ENCODE measurements around the gene BMP10.

DNA sequence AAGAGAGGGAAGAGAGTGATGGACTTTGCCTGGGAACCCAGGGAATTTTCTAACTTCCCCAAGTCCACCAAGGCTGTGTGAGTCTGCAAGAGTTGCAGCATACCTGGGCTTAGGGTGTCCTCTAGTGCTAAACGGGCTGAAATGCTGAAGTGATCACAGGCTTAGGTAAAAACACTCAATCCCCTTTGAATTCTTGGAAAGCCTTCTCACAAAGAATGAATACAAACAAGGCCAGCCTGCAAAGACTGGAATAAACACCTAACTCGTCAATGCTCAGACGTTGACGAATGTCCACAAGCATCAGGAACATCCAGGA is 30.0 kb upstream of the BMP10 start:
- TF ChIP-seq, protein P1, sequence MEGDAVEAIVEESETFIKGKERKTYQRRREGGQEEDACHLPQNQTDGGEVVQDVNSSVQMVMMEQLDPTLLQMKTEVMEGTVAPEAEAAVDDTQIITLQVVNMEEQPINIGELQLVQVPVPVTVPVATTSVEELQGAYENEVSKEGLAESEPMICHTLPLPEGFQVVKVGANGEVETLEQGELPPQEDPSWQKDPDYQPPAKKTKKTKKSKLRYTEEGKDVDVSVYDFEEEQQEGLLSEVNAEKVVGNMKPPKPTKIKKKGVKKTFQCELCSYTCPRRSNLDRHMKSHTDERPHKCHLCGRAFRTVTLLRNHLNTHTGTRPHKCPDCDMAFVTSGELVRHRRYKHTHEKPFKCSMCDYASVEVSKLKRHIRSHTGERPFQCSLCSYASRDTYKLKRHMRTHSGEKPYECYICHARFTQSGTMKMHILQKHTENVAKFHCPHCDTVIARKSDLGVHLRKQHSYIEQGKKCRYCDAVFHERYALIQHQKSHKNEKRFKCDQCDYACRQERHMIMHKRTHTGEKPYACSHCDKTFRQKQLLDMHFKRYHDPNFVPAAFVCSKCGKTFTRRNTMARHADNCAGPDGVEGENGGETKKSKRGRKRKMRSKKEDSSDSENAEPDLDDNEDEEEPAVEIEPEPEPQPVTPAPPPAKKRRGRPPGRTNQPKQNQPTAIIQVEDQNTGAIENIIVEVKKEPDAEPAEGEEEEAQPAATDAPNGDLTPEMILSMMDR (IDR thresholded peaks at IDR 0.05): no peak
- TF ChIP-seq POLR2A (IDR thresholded peaks at IDR 0.05) (no peak), POLR2AphosphoS5 (IDR thresholded peaks at IDR 0.05) (no peak), EP300 (IDR thresholded peaks at IDR 0.05) (no peak)
